ENCODE results near the gene TRABD2B. TPM values are rescaled to one million over a fixed set of nuclear protein-coding genes. Genes with fewer than 3 reads are reported as not detected.

TRABD2B gene
- total and polyA plus RNA-seq, 2 donors (not counting 3 experiments of a cell fraction or from before 2014, with no cell fraction given), result not detected

- Histone ChIP-seq H4K20me1 (replicated peaks; ENCODE audit: control insufficient read depth, extremely low read depth, insufficient read depth, low read length) (no peaks in the 10 kb centered on the region), H3K4me1 (ENCODE audit: control insufficient read depth, extremely low read depth, insufficient read depth, low read length) (no peaks in the 10 kb centered on the region), H3K9ac (replicated peaks; ENCODE audit: extremely low read depth, insufficient read depth, low read length) (no peak overlapping the region), H3K27ac (ENCODE audit: insufficient read depth, low read depth, low read length) (no peak overlapping the region), H2AFZ (ENCODE audit: low read depth, low read length) (no peak overlapping the region), H3K36me3 (ENCODE audit: control insufficient read depth in 2 of 2, extremely low read depth in 1 of 2, insufficient read depth in 2 of 2, low read length in 2 of 2) (no peaks in the 10 kb centered on the region), H3K9me1 (replicated peaks; ENCODE audit: control insufficient read depth, extremely low read depth, insufficient read depth, low read length) (no peaks in the 10 kb centered on the region), H3K27me3 (ENCODE audit: control insufficient read depth in 2 of 2, insufficient read depth in 2 of 2, low read length in 2 of 2) (no peaks in the 10 kb centered on the region), H3K9me3 (replicated peaks; ENCODE audit: control insufficient read depth, insufficient read depth, low read length) (no peaks in the 10 kb centered on the region), H3K79me2 (ENCODE audit: control insufficient read depth, insufficient read depth, low read length) (no peaks in the 10 kb centered on the region), H3K4me3 (replicated peaks in 1 of 3; ENCODE audit: insufficient read depth in 1 of 3, low read depth in 1 of 3, low read length in 3 of 3) (no peak overlapping the region), H3K4me2 (ENCODE audit: insufficient read depth, low read length) (no peak overlapping the region)
- no TSS peak for BruUV-seq (replicated peaks)
- CTCF ChIA-PET, result no interaction called here
- dilution Hi-C loops (cut with MboI; ENCODE audit: extremely low pct_ligation_motif_present, low sequenced_read_pairs) (no loop called here), intact Hi-C loops (cut with micrococcal nuclease) (no loop called here)
- FAIRE-seq (no peak), DNase-seq (ENCODE audit: low read depth, low spot score) (no peak)
- POLR2A ChIA-PET, result no interaction called here
- TF ChIP-seq MYC (IDR thresholded peaks at IDR 0.05; ENCODE audit: low read depth, low read length) (no peak), POLR2AphosphoS5 (IDR thresholded peaks at IDR 0.05; ENCODE audit: insufficient read depth, low read depth, low read length) (no peak), CTCF (IDR thresholded peaks at IDR 0.05; ENCODE audit: extremely low read depth in 1 of 2, insufficient read depth in 1 of 2, low read depth in 1 of 2, low read length in 2 of 2) (no peak), GATA2 (IDR thresholded peaks at IDR 0.05; ENCODE audit: insufficient read depth, insufficient read length, low read depth, low read length) (no peak), EZH2 (IDR thresholded peaks at IDR 0.05; ENCODE audit: borderline replicate concordance, low read depth, low read length, severe bottlenecking) (no peak), FOS (IDR thresholded peaks at IDR 0.05; ENCODE audit: borderline replicate concordance, insufficient read depth, low read length) (no peak), POLR2A (IDR thresholded peaks at IDR 0.05; ENCODE audit: low read depth, low read length) (no peak), JUN (IDR thresholded peaks at IDR 0.05; ENCODE audit: borderline replicate concordance, insufficient read depth, insufficient read length, low read depth) (no peak)
- TF ChIP-seq, protein P1, sequence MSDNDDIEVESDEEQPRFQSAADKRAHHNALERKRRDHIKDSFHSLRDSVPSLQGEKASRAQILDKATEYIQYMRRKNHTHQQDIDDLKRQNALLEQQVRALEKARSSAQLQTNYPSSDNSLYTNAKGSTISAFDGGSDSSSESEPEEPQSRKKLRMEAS (IDR thresholded peaks at IDR 0.05; ENCODE audit: insufficient read depth, insufficient read length), result no peak
Observed at GRCh38 chr1:48033495-48034045, 36.4 kb upstream of the TRABD2B start.
